Breast epithelium (tissue), 4 donors: ENCODE data around the gene MTERF2. TPM values are rescaled to one million over a fixed set of nuclear protein-coding genes. Genes with fewer than 3 reads are reported as not detected.

Experiments used
- DNase-seq, 2 donors: peaks; one replicate each; pipeline ENCODE4 v3.0.0-alpha.2; 2019; ENCODE audit warnings: low spot score in 2 of 2
- H3K27ac ChIP-seq, 2 donors: fragments of 200-600 bp; sonication (generic) in 1 of 2; one replicate each; pipeline ENCODE4 v1.5.1; 2016 to 2019; ENCODE audit warnings: mild to moderate bottlenecking in 1 of 2
- H3K27me3 ChIP-seq, 2 donors: fragments of 200-600 bp; sonication (generic) in 1 of 2; one replicate each; pipeline versions ENCODE4 v1.5.1 to v1.6.0; 2017 to 2019; ENCODE audit warnings: control low read depth in 1 of 2, mild to moderate bottlenecking in 1 of 2
- H3K36me3 ChIP-seq: fragments of 200-600 bp; one replicate; pipeline ENCODE4 v1.5.1; 2019
- H3K4me1 ChIP-seq, 2 donors: fragments of 200-600 bp; sonication (generic); one replicate each; pipeline ENCODE4 v1.5.1; 2016 to 2019; ENCODE audit warnings: control low read depth in 1 of 2
- H3K4me3 ChIP-seq, 3 donors: fragments of 200-600 bp; sonication (generic); 1 replicate in 2 of 3; 2 replicates in 1 of 3; pipeline ENCODE4 v1.5.1; 2016 to 2019; ENCODE audit warnings: mild to moderate bottlenecking in 3 of 3, moderate library complexity in 2 of 3
- H3K9me3 ChIP-seq, 2 donors: fragments of 200-600 bp; sonication (generic) in 1 of 2; one replicate each; pipeline ENCODE4 v1.5.1; 2016 to 2019; ENCODE audit warnings: control low read depth in 1 of 2
- POLR2A ChIP-seq: fragments of 450-650 bp; IDR thresholded peaks from one replicate; pipeline ENCODE4 v1.6.1; 2016; ENCODE audit warnings: antibody characterized with exemption, mild to moderate bottlenecking, moderate library complexity
- POLR2AphosphoS5 ChIP-seq, 3 donors: sonication (generic); formaldehyde crosslinking; IDR thresholded peaks; one replicate each; pipeline ENCODE4 v1.6.1; 2017; ENCODE audit warnings: antibody characterized with exemption in 3 of 3
- intact Hi-C: fragments of 100-400 bp; cut with DNase I; formaldehyde crosslinking; loops from one replicate; pipeline ENCODE4 v1.15.1; 2023; ENCODE audit warnings: low total_unique reads
- total RNA-seq, 3 donors: library from RNA; depleted of rRNA; stranded (reverse); fragments of >200 nt; gene quantifications; one replicate each; pipeline ENCODE4 v1.1.0, GENCODE V29; 2016
- TF ChIP-seq, protein P1 (sequence below), 3 donors: fragments of 450-650 bp; IDR thresholded peaks; one replicate each; pipeline ENCODE4 v1.5.1; 2016 to 2017; ENCODE audit warnings: antibody characterized with exemption in 3 of 3, mild to moderate bottlenecking in 3 of 3, moderate library complexity in 3 of 3

The MTERF2 gene
- total RNA-seq, 3 donors from 2014 or later: 13.6 to 32.8 (median 18.0) TPM

DNA sequence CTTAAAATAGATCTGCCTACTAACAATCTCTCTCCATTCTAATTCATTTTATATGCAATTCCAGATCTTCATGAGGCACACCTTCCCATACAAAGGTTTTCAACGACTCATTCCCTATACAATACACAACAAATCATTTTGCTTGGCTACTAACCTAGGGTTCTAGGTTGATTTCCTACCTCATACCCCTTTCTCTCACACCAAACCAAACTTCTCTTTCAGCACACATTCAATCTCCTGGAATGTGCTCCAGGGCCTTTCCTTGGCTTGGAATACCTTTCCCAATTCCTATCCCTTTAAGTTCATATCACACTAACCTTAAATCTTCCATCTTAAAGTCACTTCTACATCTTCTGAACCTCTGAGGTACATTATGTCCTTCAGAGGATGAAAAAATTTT is 38.7 kb upstream of the MTERF2 start:
- no peak for TF ChIP-seq POLR2A
- TF ChIP-seq, protein P1, sequence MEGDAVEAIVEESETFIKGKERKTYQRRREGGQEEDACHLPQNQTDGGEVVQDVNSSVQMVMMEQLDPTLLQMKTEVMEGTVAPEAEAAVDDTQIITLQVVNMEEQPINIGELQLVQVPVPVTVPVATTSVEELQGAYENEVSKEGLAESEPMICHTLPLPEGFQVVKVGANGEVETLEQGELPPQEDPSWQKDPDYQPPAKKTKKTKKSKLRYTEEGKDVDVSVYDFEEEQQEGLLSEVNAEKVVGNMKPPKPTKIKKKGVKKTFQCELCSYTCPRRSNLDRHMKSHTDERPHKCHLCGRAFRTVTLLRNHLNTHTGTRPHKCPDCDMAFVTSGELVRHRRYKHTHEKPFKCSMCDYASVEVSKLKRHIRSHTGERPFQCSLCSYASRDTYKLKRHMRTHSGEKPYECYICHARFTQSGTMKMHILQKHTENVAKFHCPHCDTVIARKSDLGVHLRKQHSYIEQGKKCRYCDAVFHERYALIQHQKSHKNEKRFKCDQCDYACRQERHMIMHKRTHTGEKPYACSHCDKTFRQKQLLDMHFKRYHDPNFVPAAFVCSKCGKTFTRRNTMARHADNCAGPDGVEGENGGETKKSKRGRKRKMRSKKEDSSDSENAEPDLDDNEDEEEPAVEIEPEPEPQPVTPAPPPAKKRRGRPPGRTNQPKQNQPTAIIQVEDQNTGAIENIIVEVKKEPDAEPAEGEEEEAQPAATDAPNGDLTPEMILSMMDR (IDR thresholded peaks at IDR 0.05): no peak
- TF ChIP-seq POLR2AphosphoS5 (IDR thresholded peaks at IDR 0.05): no peak
- H3K27me3 ChIP-seq: no peaks in the 10 kb centered on the region
- H3K9me3 ChIP-seq: no peaks in the 10 kb centered on the region
- no peak overlapping the region for H3K4me3 ChIP-seq
- peak overlapping the region; percentile 16 to 90 for H3K27ac ChIP-seq
- DNase-seq: peak in 1 of 2 donors; percentile 25
- no peaks in the 10 kb centered on the region for H3K4me1 ChIP-seq
- no peaks in the 10 kb centered on the region for H3K36me3 ChIP-seq
- intact Hi-C loops: no loop called here

DNA sequence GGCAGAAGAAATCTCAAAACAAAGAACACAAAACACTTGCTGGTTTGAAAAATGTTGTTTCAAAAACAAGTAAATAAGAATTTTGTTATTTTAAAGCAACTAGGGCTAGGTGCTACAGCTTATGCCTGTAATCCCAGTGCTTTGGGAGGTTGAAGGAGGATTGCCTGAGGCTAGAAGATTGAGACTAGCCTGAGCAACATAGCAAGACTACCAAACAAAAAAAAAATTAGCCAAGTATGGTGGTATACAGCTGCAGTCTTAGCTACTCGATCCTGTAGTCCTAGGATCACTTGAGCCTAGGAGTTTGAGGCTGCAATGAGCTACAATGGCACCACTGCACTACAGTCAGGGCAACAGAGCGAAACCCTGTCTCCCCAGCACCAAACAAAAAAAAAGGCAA is 32.6 kb upstream of the MTERF2 start:
- H3K4me3 ChIP-seq: no peak overlapping the region
- no peak for DNase-seq
- H3K36me3 ChIP-seq: no peaks in the 10 kb centered on the region
- no peaks in the 10 kb centered on the region for H3K9me3 ChIP-seq
- H3K4me1 ChIP-seq: no peaks in the 10 kb centered on the region
- TF ChIP-seq POLR2A (no peak), POLR2AphosphoS5 (IDR thresholded peaks at IDR 0.05) (no peak)
- TF ChIP-seq, protein P1 (IDR thresholded peaks at IDR 0.05): no peak
- no peaks in the 10 kb centered on the region for H3K27me3 ChIP-seq
- intact Hi-C loops: no loop called here
- H3K27ac ChIP-seq: no peak overlapping the region

DNA sequence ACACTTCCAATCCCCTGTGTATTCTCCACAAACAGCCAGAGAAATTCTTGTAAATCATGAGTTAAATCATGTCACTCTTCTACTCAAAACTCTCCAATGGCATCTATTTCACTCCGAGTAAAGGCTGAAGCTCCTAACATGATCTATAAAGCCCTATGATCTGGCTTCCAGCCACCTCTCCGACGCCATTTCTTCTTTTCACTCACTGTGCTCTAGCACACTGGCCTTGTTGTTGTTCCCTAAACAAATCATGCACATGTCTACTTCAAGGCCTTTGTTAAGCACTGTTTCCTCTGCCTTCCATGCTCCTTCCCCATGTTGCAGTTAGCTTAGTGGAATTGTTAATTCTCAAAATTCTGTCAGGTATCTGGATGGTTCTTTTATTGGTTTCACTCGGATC is 30.1 kb upstream of the MTERF2 start:
- intact Hi-C loops: no loop called here
- no peaks in the 10 kb centered on the region for H3K4me1 ChIP-seq
- no peaks in the 10 kb centered on the region for H3K36me3 ChIP-seq
- DNase-seq: no peak
- TF ChIP-seq POLR2A: no peak
- TF ChIP-seq POLR2AphosphoS5 (IDR thresholded peaks at IDR 0.05): no peak
- TF ChIP-seq, protein P1 (IDR thresholded peaks at IDR 0.05): no peak
- no peak overlapping the region for H3K27ac ChIP-seq
- no peak overlapping the region for H3K4me3 ChIP-seq
- no peaks in the 10 kb centered on the region for H3K27me3 ChIP-seq
- H3K9me3 ChIP-seq: no peaks in the 10 kb centered on the region

DNA sequence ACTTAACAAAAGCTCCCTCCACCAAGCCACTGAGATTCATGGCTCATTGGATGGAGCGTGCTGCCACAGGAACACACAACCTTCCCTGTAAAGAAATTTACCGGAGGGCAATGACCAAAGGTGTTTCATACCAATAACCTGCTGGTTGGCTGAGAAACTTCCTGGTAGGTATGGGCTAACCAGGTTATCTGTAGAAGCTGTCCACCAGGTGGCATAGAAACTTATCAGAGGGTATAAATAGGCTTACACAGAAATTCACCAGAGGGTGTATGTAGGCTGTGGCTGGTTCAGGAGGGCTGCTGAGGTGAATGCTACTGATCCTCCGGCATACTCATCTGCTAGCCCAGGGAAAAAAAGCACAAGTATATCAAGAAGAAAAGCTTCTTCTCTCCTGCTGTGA is 27.1 kb upstream of the MTERF2 start:
- H3K4me1 ChIP-seq: no peaks in the 10 kb centered on the region
- H3K9me3 ChIP-seq: no peaks in the 10 kb centered on the region
- TF ChIP-seq, protein P1 (IDR thresholded peaks at IDR 0.05): peak in 2 of 3 donors; percentile 21 to 65
- no peak for TF ChIP-seq POLR2AphosphoS5 (IDR thresholded peaks at IDR 0.05)
- DNase-seq: peak in 1 of 2 donors; percentile 31
- H3K36me3 ChIP-seq: no peaks in the 10 kb centered on the region
- intact Hi-C loops: no loop called here
- no peak overlapping the region for H3K27ac ChIP-seq
- H3K4me3 ChIP-seq: no peak overlapping the region
- no peaks in the 10 kb centered on the region for H3K27me3 ChIP-seq

DNA sequence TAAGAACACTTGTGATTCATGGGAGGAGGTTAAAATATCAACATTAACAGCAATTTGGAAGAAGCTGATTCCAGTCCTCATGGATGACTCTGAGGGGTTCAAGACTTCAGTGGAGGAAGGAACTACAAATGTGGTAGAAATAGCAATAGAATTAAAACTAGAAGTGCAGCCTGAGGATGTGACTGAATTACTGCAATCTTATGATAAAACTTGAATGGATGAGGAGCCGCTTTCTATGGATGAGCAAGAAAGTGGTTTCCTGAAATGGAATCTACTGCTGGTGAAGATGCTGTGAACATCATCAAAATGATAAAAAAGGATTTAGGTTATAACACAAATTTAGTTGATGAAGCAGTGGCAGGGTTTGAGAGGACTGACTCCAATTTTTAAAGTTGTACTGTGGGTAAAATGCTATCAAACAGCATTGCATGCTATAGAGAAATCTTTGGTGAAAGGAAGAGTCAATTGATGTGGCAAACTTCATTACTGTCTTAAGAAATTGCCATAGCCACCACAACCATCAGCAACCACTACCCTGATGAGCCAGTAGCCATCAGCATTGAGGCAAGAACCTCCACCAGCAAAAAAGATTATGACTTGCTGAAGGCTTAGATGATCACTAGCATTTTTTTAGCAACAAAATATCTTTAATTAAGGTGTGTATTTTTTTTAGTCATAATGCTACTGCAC is 25.9 kb upstream of the MTERF2 start:
- intact Hi-C loops: no loop called here
- no peaks in the 10 kb centered on the region for H3K4me1 ChIP-seq
- no peak overlapping the region for H3K4me3 ChIP-seq
- no peaks in the 10 kb centered on the region for H3K27me3 ChIP-seq
- no peaks in the 10 kb centered on the region for H3K36me3 ChIP-seq
- DNase-seq: no peak
- TF ChIP-seq, protein P1 (IDR thresholded peaks at IDR 0.05): no peak
- TF ChIP-seq POLR2AphosphoS5 (IDR thresholded peaks at IDR 0.05) (no peak), POLR2A (no peak)
- no peak overlapping the region for H3K27ac ChIP-seq
- H3K9me3 ChIP-seq: no peaks in the 10 kb centered on the region
